Caco-2 (cell line): Measurements from ENCODE around the gene DAO. TPM values are rescaled to one million over a fixed set of nuclear protein-coding genes. Genes with fewer than 3 reads are reported as not detected.

ENCODE experiments used
- BruUV-seq: library from RNA; stranded (reverse); fragments of 400-500 nt; replicated peaks from 2 replicates; lab custom pipeline; 2021; lab: Mats Ljungman, UMichigan
- CTCF ChIA-PET: fragments of 300-600 bp; sonication (Branson Sonifier 250); formaldehyde crosslinking; loops from one replicate; lab custom pipeline; 2022; ENCODE audit warnings: antibody characterized with exemption; lab: Charles Lee
- POLR2A ChIA-PET: fragments of 300-600 bp; sonication (Branson Sonifier 250); formaldehyde crosslinking; loops from one replicate; lab custom pipeline; 2022; ENCODE audit warnings: antibody characterized with exemption; lab: Charles Lee
- DNase-seq, 2 experiments: peaks; one replicate each; pipeline versions ENCODE4 v3.0.0 to v3.0.0-alpha.2; 2020 to 2022
- H3K27me3 ChIP-seq: replicated peaks from 2 replicates; pipeline ENCODE4 v1.6.0; 2011; ENCODE audit warnings: low read length; ENCODE audit not compliant: control insufficient read depth, insufficient read depth
- H3K36me3 ChIP-seq: 2 replicates; pipeline ENCODE4 v1.5.1; 2011; ENCODE audit warnings: low read length; ENCODE audit not compliant: control insufficient read depth, insufficient read depth
- H3K4me1 ChIP-seq: fragments of 250-450 bp; sonication (Bioruptor Pico); 2 replicates; pipeline ENCODE4 v1.5.1; 2020; ENCODE audit warnings: mild to moderate bottlenecking
- H3K4me3 ChIP-seq: 2 replicates; pipeline ENCODE4 v1.5.1; 2011; ENCODE audit warnings: low read depth, mild to moderate bottlenecking, control low read depth, low read length
- H3K9me3 ChIP-seq: fragments of 250-450 bp; sonication (Bioruptor Pico); 2 replicates; pipeline ENCODE4 v1.5.1; 2020; ENCODE audit warnings: mild to moderate bottlenecking, moderate library complexity
- H3K27ac Mint-ChIP-seq: one replicate; pipeline ENCODE4 v1.8.0; 2022; ENCODE audit warnings: mixed read lengths; ENCODE audit not compliant: unreplicated experiment
- H3K27me3 Mint-ChIP-seq: one replicate; pipeline ENCODE4 v1.8.0; 2022; ENCODE audit warnings: mixed read lengths; ENCODE audit not compliant: insufficient read depth, unreplicated experiment
- H3K36me3 Mint-ChIP-seq: one replicate; pipeline ENCODE4 v1.8.0; 2022; ENCODE audit warnings: mild to moderate bottlenecking, mixed read lengths; ENCODE audit not compliant: insufficient read depth, unreplicated experiment
- H3K4me1 Mint-ChIP-seq: one replicate; pipeline ENCODE4 v1.8.0; 2022; ENCODE audit warnings: low read depth, mixed read lengths; ENCODE audit not compliant: unreplicated experiment
- H3K4me3 Mint-ChIP-seq: one replicate; pipeline ENCODE4 v1.8.0; 2022; ENCODE audit warnings: mild to moderate bottlenecking, moderate library complexity, mixed read lengths; ENCODE audit not compliant: unreplicated experiment
- H3K9me3 Mint-ChIP-seq: one replicate; pipeline ENCODE4 v1.8.0; 2022; ENCODE audit warnings: mixed read lengths; ENCODE audit not compliant: unreplicated experiment
- intact Hi-C: fragments of 100-400 bp; cut with micrococcal nuclease; formaldehyde crosslinking; loops from one replicate; pipeline ENCODE4 v1.10.0; 2022; ENCODE audit not compliant: unreplicated experiment
- total RNA-seq: library from RNA; stranded (reverse); gene quantifications from 2 replicates; pipeline ENCODE4 v1.2.3, GENCODE V29; 2022
- TF ChIP-seq, protein P1 (sequence below), 2 experiments: fragments of 200-600 bp in 1 of 2; IDR thresholded peaks; 1 replicate in 1 of 2; 2 replicates in 1 of 2; pipeline versions ENCODE4 v1.5.1 to v1.8.0; 2011 to 2022; ENCODE audit warnings: antibody characterized with exemption in 1 of 2, control low read depth in 1 of 2, inconsistent platforms in 1 of 2, low read depth in 1 of 2, low read length in 1 of 2, mild to moderate bottlenecking in 1 of 2, moderate library complexity in 1 of 2; ENCODE audit not compliant: insufficient read depth in 1 of 2, severe bottlenecking in 1 of 2, unreplicated experiment in 1 of 2

The DAO gene
- total RNA-seq, 1 experiment from 2014 or later = not detected

DNA sequence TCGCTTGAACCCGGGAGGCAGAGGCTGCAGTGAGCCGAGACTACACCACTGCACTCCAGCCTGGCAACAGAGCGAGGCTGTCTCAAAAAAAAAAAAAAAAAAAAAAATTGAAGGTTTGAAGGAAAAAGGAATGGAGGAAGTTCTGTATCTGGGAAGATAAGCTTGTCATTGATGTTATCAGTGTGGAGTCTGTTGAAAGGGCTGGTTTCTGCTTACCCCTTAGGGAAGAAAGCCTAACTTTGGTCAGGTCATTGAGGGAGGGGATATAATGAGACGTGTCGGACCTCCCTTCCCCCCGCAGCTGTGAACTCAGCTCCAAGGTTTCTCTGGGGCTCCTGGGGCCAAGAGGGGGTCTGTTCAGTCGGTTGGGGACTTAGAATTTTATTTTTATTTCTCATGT lies 16.4 kb downstream of the DAO start:
- Mint-ChIP-seq H3K4me1 (peaks cover 7% of the 10 kb centered on the region), H3K27ac (no peak overlapping the region), H3K27me3 (no peaks in the 10 kb centered on the region), H3K36me3 (no peaks in the 10 kb centered on the region), H3K4me3 (peak overlapping the region; percentile 17), H3K9me3 (no peaks in the 10 kb centered on the region)
- Histone ChIP-seq H3K4me3 (no peak overlapping the region), H3K27me3 (no peaks in the 10 kb centered on the region), H3K4me1 (peaks cover 9% of the 10 kb centered on the region), H3K9me3 (no peaks in the 10 kb centered on the region), H3K36me3 (no peaks in the 10 kb centered on the region)
- TF ChIP-seq, protein P1, sequence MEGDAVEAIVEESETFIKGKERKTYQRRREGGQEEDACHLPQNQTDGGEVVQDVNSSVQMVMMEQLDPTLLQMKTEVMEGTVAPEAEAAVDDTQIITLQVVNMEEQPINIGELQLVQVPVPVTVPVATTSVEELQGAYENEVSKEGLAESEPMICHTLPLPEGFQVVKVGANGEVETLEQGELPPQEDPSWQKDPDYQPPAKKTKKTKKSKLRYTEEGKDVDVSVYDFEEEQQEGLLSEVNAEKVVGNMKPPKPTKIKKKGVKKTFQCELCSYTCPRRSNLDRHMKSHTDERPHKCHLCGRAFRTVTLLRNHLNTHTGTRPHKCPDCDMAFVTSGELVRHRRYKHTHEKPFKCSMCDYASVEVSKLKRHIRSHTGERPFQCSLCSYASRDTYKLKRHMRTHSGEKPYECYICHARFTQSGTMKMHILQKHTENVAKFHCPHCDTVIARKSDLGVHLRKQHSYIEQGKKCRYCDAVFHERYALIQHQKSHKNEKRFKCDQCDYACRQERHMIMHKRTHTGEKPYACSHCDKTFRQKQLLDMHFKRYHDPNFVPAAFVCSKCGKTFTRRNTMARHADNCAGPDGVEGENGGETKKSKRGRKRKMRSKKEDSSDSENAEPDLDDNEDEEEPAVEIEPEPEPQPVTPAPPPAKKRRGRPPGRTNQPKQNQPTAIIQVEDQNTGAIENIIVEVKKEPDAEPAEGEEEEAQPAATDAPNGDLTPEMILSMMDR (IDR thresholded peaks at IDR 0.05; ENCODE audit: insufficient read depth in 1 of 2, low read depth in 1 of 2, low read length in 1 of 2, severe bottlenecking in 1 of 2, unreplicated experiment in 1 of 2) = no peak
- POLR2A ChIA-PET = no interaction called here
- DNase-seq = peak in 1 of 2 experiments; percentile 11
- intact Hi-C loops = no loop called here
- CTCF ChIA-PET = interaction anchor here (1.0 kb wide), 1 partner anchor 39 kb away, joined by 4 read pairs; the partner anchor contains the start of gene SSH1
- no TSS peak for BruUV-seq

DNA sequence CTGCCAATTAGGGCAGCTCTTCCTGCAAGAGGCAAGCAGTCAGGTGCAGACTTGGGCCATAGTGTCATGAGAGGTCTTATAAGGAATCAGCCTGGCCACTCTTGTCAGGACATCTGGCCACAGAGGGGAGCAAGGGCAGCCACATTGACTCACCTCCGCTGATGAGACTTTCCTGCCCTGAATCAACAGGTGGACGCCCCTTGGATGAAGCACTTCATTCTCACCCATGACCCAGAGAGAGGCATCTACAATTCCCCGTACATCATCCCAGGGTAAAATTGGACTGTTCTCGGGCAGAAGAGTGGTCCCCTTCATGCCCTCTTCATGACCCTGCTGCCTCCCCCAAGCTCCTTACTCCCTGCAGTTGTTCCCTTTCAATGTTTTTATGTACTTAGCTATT lies 16.9 kb downstream of the DAO start:
- Histone ChIP-seq H3K4me1 (peaks cover 9% of the 10 kb centered on the region), H3K4me3 (no peak overlapping the region), H3K9me3 (no peaks in the 10 kb centered on the region), H3K27me3 (no peaks in the 10 kb centered on the region), H3K36me3 (no peaks in the 10 kb centered on the region)
- no peaks in the 10 kb centered on the region for H3K9me3 Mint-ChIP-seq
- H3K4me3 Mint-ChIP-seq = peak overlapping the region; percentile 17
- ChIA-PET POLR2A (no interaction called here), CTCF (interaction anchor here (1.0 kb wide), 1 partner anchor 40 kb away, joined by 4 read pairs; the partner anchor contains the start of gene SSH1)
- intact Hi-C loops = no loop called here
- H3K27ac Mint-ChIP-seq = no peak overlapping the region
- peaks cover 7% of the 10 kb centered on the region for H3K4me1 Mint-ChIP-seq
- no TSS peak for BruUV-seq
- no peak for DNase-seq
- H3K27me3 Mint-ChIP-seq = no peaks in the 10 kb centered on the region
- H3K36me3 Mint-ChIP-seq = no peaks in the 10 kb centered on the region
- TF ChIP-seq, protein P1 (IDR thresholded peaks at IDR 0.05; ENCODE audit: insufficient read depth in 1 of 2, low read depth in 1 of 2, low read length in 1 of 2, severe bottlenecking in 1 of 2, unreplicated experiment in 1 of 2) = no peak

DNA sequence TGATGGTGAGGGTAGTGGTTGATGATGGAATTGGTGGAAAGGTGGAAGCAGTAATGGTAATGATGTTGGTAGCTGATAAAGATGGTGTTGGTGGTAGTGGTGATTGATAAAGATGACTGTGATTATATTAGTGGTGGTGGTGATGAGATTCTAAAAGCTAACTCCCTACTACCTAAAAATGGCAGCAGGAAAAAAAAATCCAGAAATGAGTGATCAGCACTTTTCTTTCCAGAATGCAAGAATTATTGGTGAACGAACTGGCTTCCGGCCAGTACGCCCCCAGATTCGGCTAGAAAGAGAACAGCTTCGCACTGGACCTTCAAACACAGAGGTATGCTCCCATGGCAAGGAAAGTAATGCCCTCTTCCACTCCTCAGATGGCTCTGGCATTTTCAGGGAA lies 19.3 kb downstream of the DAO start:
- no peak for DNase-seq
- Mint-ChIP-seq H3K4me3 (no peak overlapping the region), H3K9me3 (no peaks in the 10 kb centered on the region), H3K27me3 (no peaks in the 10 kb centered on the region), H3K27ac (no peak overlapping the region), H3K36me3 (no peaks in the 10 kb centered on the region), H3K4me1 (peaks cover 7% of the 10 kb centered on the region)
- Histone ChIP-seq H3K27me3 (no peaks in the 10 kb centered on the region), H3K36me3 (no peaks in the 10 kb centered on the region), H3K9me3 (no peaks in the 10 kb centered on the region), H3K4me3 (no peak overlapping the region), H3K4me1 (peaks cover 9% of the 10 kb centered on the region)
- CTCF ChIA-PET = no interaction called here
- TF ChIP-seq, protein P1 (IDR thresholded peaks at IDR 0.05; ENCODE audit: insufficient read depth in 1 of 2, low read depth in 1 of 2, low read length in 1 of 2, severe bottlenecking in 1 of 2, unreplicated experiment in 1 of 2) = no peak
- intact Hi-C loops = no loop called here
- BruUV-seq = no TSS peak
- POLR2A ChIA-PET = no interaction called here
